HG02981 (cell line): ENCODE results near the gene CCNB2.
A peak's percentile ranks its signal among the peaks of the same experiment; 100 is the strongest.
"Not testable (repeated sequence)": the region's sequence is repeated elsewhere in the genome, so short reads cannot be mapped to it uniquely, and the experiment has no call there.

Experiments
- ATAC-seq: cut with Tn5 transposase; IDR thresholded peaks from one replicate; pipeline ENCODE4 v1.9.1; 2021; ENCODE audit warnings: mild to moderate bottlenecking, moderate library complexity; ENCODE audit not compliant: unreplicated experiment

CCNB2 gene

GRCh38 chr15:59131969-59132562 lies 27.1 kb downstream of the CCNB2 start:
- ATAC-seq, result no peak

- no peak for ATAC-seq
Observed at GRCh38 chr15:59133929-59134427, 29.0 kb downstream of the CCNB2 start.

- ATAC-seq, result no peak
Observed at GRCh38 chr15:59137566-59137965, 32.6 kb downstream of the CCNB2 start.

- ATAC-seq, result peak; percentile 52
Observed at GRCh38 chr15:59138243-59138642, 33.3 kb downstream of the CCNB2 start.

- no peak for ATAC-seq
Observed at GRCh38 chr15:59140422-59141226, 35.7 kb downstream of the CCNB2 start.

GRCh38 chr15:59143281-59143680 lies 38.3 kb downstream of the CCNB2 start:
- no peak for ATAC-seq

GRCh38 chr15:59144594-59144993 lies 39.6 kb downstream of the CCNB2 start:
- not testable (repeated sequence) for ATAC-seq

- no peak for ATAC-seq
Observed at GRCh38 chr15:59147666-59148065, 42.7 kb downstream of the CCNB2 start.

- ATAC-seq, result no peak
Observed at GRCh38 chr15:59148153-59148833, 43.3 kb downstream of the CCNB2 start.

GRCh38 chr15:59150185-59150584 lies 45.2 kb downstream of the CCNB2 start:
- no peak for ATAC-seq

GRCh38 chr15:59152694-59153450 lies 47.9 kb downstream of the CCNB2 start:
- ATAC-seq, result no peak

- no peak for ATAC-seq
Observed at GRCh38 chr15:59153466-59153865, 48.5 kb downstream of the CCNB2 start.

GRCh38 chr15:59154243-59154642 lies 49.3 kb downstream of the CCNB2 start:
- ATAC-seq, result no peak

- ATAC-seq, result no peak
Observed at GRCh38 chr15:59155431-59155830, 50.5 kb downstream of the CCNB2 start.

GRCh38 chr15:59157396-59157795 lies 52.5 kb downstream of the CCNB2 start:
- ATAC-seq, result no peak

GRCh38 chr15:59157840-59158700 lies 53.1 kb downstream of the CCNB2 start:
- ATAC-seq, result no peak

GRCh38 chr15:59158701-59159034 lies 53.7 kb downstream of the CCNB2 start:
- ATAC-seq, result no peak

GRCh38 chr15:59159210-59159609 lies 54.3 kb downstream of the CCNB2 start:
- no peak for ATAC-seq

GRCh38 chr15:59160880-59161593 lies 56.1 kb downstream of the CCNB2 start:
- no peak for ATAC-seq

GRCh38 chr15:59162080-59162479 lies 57.1 kb downstream of the CCNB2 start:
- not testable (repeated sequence) for ATAC-seq
